Neural cell (in vitro differentiated cells): ENCODE results near the gene SMLR1. TPM values are rescaled to one million over a fixed set of nuclear protein-coding genes. Genes with fewer than 3 reads are reported as not detected.

Experiments used
- H2AFZ ChIP-seq: fragments of 200-600, 300-800 bp; sonication (generic), shearing (Covaris generic); 2 replicates; pipeline ENCODE4 v1.6.0; 2014; ENCODE audit warnings: low read depth, mild to moderate bottlenecking, antibody characterized with exemption, low read length, moderate library complexity
- H3F3A ChIP-seq: fragments of 200-600 bp; shearing (Covaris generic); 2 replicates; pipeline ENCODE4 v1.6.1; 2016; ENCODE audit warnings: mild to moderate bottlenecking, moderate library complexity, mixed read lengths, antibody characterized with exemption, low read length; ENCODE audit not compliant: insufficient read depth, poor library complexity, severe bottlenecking
- H3K27ac ChIP-seq: fragments of 200-600, 300-800 bp; sonication (generic), shearing (Covaris generic); 2 replicates; pipeline ENCODE4 v1.5.1; 2014; ENCODE audit warnings: mild to moderate bottlenecking, low read length, moderate library complexity
- H3K27me3 ChIP-seq: fragments of 300-800, 200-600 bp; sonication (generic), shearing (Covaris generic); 2 replicates; pipeline ENCODE4 v1.6.0; 2014; ENCODE audit warnings: mild to moderate bottlenecking, low read depth, low read length, moderate library complexity; ENCODE audit not compliant: insufficient read depth
- H3K36me3 ChIP-seq: fragments of 300-800, 200-600 bp; sonication (generic), shearing (Covaris generic); 2 replicates; pipeline ENCODE4 v1.5.1; 2014; ENCODE audit warnings: mild to moderate bottlenecking, antibody characterized with exemption, low read length, moderate library complexity; ENCODE audit not compliant: insufficient read depth
- H3K4me2 ChIP-seq: fragments of 300-800, 200-600 bp; sonication (generic), shearing (Covaris generic); 2 replicates; pipeline ENCODE4 v1.6.0; 2014; ENCODE audit warnings: mild to moderate bottlenecking, low read length
- H3K4me3 ChIP-seq: fragments of 300-800, 200-600 bp; sonication (generic), shearing (Covaris generic); 2 replicates; pipeline ENCODE4 v1.5.1; 2014; ENCODE audit warnings: mild to moderate bottlenecking, low read length, moderate library complexity
- H3K79me2 ChIP-seq: fragments of 200-600 bp; shearing (Covaris generic); replicated peaks from 2 replicates; pipeline ENCODE4 v1.6.0; 2014; ENCODE audit warnings: mild to moderate bottlenecking, low read length, moderate library complexity; ENCODE audit not compliant: insufficient read depth
- H3K9ac ChIP-seq: fragments of 300-800, 200-600 bp; sonication (generic), shearing (Covaris generic); 2 replicates; pipeline ENCODE4 v1.6.1; 2016; ENCODE audit warnings: mild to moderate bottlenecking, low read length, mixed read lengths
- H3K9me2 ChIP-seq: fragments of 200-600 bp; shearing (Covaris generic); 2 replicates; pipeline ENCODE4 v1.6.1; 2016; ENCODE audit warnings: mild to moderate bottlenecking, low read length, mixed read lengths; ENCODE audit not compliant: insufficient read depth
- H3K9me3 ChIP-seq: fragments of 200-600, 300-800 bp; sonication (generic), shearing (Covaris generic); 2 replicates; pipeline ENCODE4 v1.6.1; 2016; ENCODE audit warnings: mild to moderate bottlenecking, mixed run types, low read length, moderate library complexity, mixed read lengths
- H4K20me1 ChIP-seq: fragments of 200-600 bp; shearing (Covaris generic); 2 replicates; pipeline ENCODE4 v1.6.1; 2016; ENCODE audit warnings: mild to moderate bottlenecking, mixed run types; ENCODE audit not compliant: insufficient read depth
- CTCF ChIP-seq: fragments of 450-650 bp; IDR thresholded peaks from 2 replicates; pipeline ENCODE4 v1.5.1; 2014; ENCODE audit warnings: antibody characterized with exemption, mild to moderate bottlenecking, moderate library complexity; ENCODE audit not compliant: poor library complexity, severe bottlenecking
- EP300 ChIP-seq: fragments of 450-650 bp; conservative IDR thresholded peaks from 2 replicates; pipeline ENCODE4 v1.6.1; 2014; ENCODE audit warnings: antibody characterized with exemption, mild to moderate bottlenecking, moderate library complexity; ENCODE audit not compliant: poor library complexity, severe bottlenecking
- EZH2 ChIP-seq: fragments of 200-600, 300-800 bp; shearing (Covaris generic), sonication (generic); IDR thresholded peaks from 2 replicates; pipeline ENCODE4 v1.6.1; 2014; ENCODE audit warnings: antibody characterized with exemption, low read length, borderline replicate concordance, mild to moderate bottlenecking; ENCODE audit not compliant: insufficient read depth, poor library complexity, severe bottlenecking
- MXI1 ChIP-seq: fragments of 450-650 bp; conservative IDR thresholded peaks from 2 replicates; pipeline ENCODE4 v1.6.1; 2014; ENCODE audit warnings: antibody characterized with exemption, mild to moderate bottlenecking; ENCODE audit not compliant: poor library complexity, severe bottlenecking
- POLR2AphosphoS5 ChIP-seq: IDR thresholded peaks from 2 replicates; pipeline ENCODE4 v1.6.1; 2012
- RAD21 ChIP-seq: fragments of 450-650 bp; conservative IDR thresholded peaks from 2 replicates; pipeline ENCODE4 v1.6.1; 2014; ENCODE audit warnings: antibody characterized with exemption, mild to moderate bottlenecking, moderate library complexity
- REST ChIP-seq: IDR thresholded peaks from 2 replicates; pipeline ENCODE4 v1.6.1; 2012; ENCODE audit warnings: borderline replicate concordance
- SMC3 ChIP-seq: fragments of 450-650 bp; conservative IDR thresholded peaks from 2 replicates; pipeline ENCODE4 v1.6.1; 2014; ENCODE audit warnings: antibody characterized with exemption, mild to moderate bottlenecking, moderate library complexity; ENCODE audit not compliant: poor library complexity
- TAF1 ChIP-seq: IDR thresholded peaks from 2 replicates; pipeline ENCODE4 v1.6.1; 2012; ENCODE audit warnings: low read depth
- polyA plus RNA-seq: library from polyadenylated mRNA; depleted of rRNA; stranded (reverse); fragments of >200 nt; gene quantifications from 2 replicates; pipeline ENCODE4 v1.2.3, GENCODE V29; 2014

The SMLR1 gene
- polyA plus RNA-seq, 1 donor from 2014 or later = not detected

- Histone ChIP-seq H3K27me3 (no peaks in the 10 kb centered on the region), H3K79me2 (no peaks in the 10 kb centered on the region), H3K9ac (no peak overlapping the region), H3K9me3 (no peaks in the 10 kb centered on the region), H3K4me3 (no peak overlapping the region), H2AFZ (no peak overlapping the region), H3K27ac (no peak overlapping the region), H3F3A (no peaks in the 10 kb centered on the region), H3K4me2 (no peak overlapping the region), H4K20me1 (no peaks in the 10 kb centered on the region), H3K9me2 (no peaks in the 10 kb centered on the region), H3K36me3 (no peaks in the 10 kb centered on the region)
- TF ChIP-seq TAF1 (no peak), REST (no peak), MXI1 (no peak), SMC3 (no peak), RAD21 (no peak), EZH2 (no peak), POLR2AphosphoS5 (no peak)
Observed at GRCh38 chr6:130862370-130862769, 35.2 kb downstream of the SMLR1 start.

GRCh38 chr6:130863415-130864230, 36.4 kb downstream of the SMLR1 start:
- Histone ChIP-seq H3K9ac (no peak overlapping the region), H3K4me3 (no peak overlapping the region), H3K36me3 (no peaks in the 10 kb centered on the region), H2AFZ (no peak overlapping the region), H3K79me2 (no peaks in the 10 kb centered on the region), H3K9me2 (no peaks in the 10 kb centered on the region), H3K4me2 (no peak overlapping the region), H4K20me1 (no peaks in the 10 kb centered on the region), H3K27me3 (no peaks in the 10 kb centered on the region), H3K27ac (no peak overlapping the region), H3F3A (no peaks in the 10 kb centered on the region), H3K9me3 (no peaks in the 10 kb centered on the region)
- TF ChIP-seq CTCF = no peak
- TF ChIP-seq REST = no peak
- no peak for TF ChIP-seq EZH2
- TF ChIP-seq RAD21 = no peak
- TF ChIP-seq EP300 = no peak
- no peak for TF ChIP-seq POLR2AphosphoS5
- TF ChIP-seq TAF1 = no peak
- TF ChIP-seq MXI1 = no peak
- no peak for TF ChIP-seq SMC3
